ENCODE data around the gene IL2RA. TPM values are rescaled to one million over a fixed set of nuclear protein-coding genes. Genes with fewer than 3 reads are reported as not detected.

IL2RA gene
- polyA plus RNA-seq, 1 donor from 2014 or later: not detected

GRCh38 chr10:5983774-5984173 is 78.4 kb downstream of the IL2RA start:
- Histone ChIP-seq H3K9me3 (ENCODE audit: low read length) (no peaks in the 10 kb centered on the region), H3K79me2 (replicated peaks; ENCODE audit: insufficient read depth, low read length) (no peaks in the 10 kb centered on the region), H2AFZ (ENCODE audit: low read depth, low read length) (no peak overlapping the region), H3K27ac (ENCODE audit: low read length) (no peak overlapping the region), H3K9me2 (ENCODE audit: insufficient read depth, low read length) (no peaks in the 10 kb centered on the region), H3K27me3 (ENCODE audit: insufficient read depth, low read depth, low read length) (peaks cover 16% of the 10 kb centered on the region), H3K9ac (ENCODE audit: low read length) (no peak overlapping the region), H3F3A (ENCODE audit: insufficient read depth, low read length, poor library complexity, severe bottlenecking) (no peaks in the 10 kb centered on the region), H3K4me3 (ENCODE audit: low read length) (no peak overlapping the region), H3K4me2 (ENCODE audit: low read length) (no peak overlapping the region), H3K36me3 (ENCODE audit: insufficient read depth, low read length) (no peaks in the 10 kb centered on the region), H4K20me1 (ENCODE audit: insufficient read depth) (no peaks in the 10 kb centered on the region)
- TF ChIP-seq POLR2AphosphoS5 (IDR thresholded peaks at IDR 0.05): no peak
- no peak for TF ChIP-seq EP300 (conservative IDR thresholded peaks at IDR 0.05; ENCODE audit: poor library complexity, severe bottlenecking)
- no peak for TF ChIP-seq MXI1 (conservative IDR thresholded peaks at IDR 0.05; ENCODE audit: poor library complexity, severe bottlenecking)
- TF ChIP-seq EZH2 (IDR thresholded peaks at IDR 0.05; ENCODE audit: borderline replicate concordance, insufficient read depth, low read length, poor library complexity, severe bottlenecking): no peak
- TF ChIP-seq CTCF (IDR thresholded peaks at IDR 0.05; ENCODE audit: poor library complexity, severe bottlenecking): no peak
- TF ChIP-seq REST (IDR thresholded peaks at IDR 0.05; ENCODE audit: borderline replicate concordance): no peak

- Histone ChIP-seq H3K9me3 (ENCODE audit: low read length) (no peaks in the 10 kb centered on the region), H3K27me3 (ENCODE audit: insufficient read depth, low read depth, low read length) (peaks cover 38% of the 10 kb centered on the region)
Measured at GRCh38 chr10:5981529-5981928, 80.6 kb downstream of the IL2RA start.

More at GRCh38 chr10:5981529-5981928, 80.6 kb downstream of the IL2RA start:
- no peaks in the 10 kb centered on the region for H3K9me2 ChIP-seq (ENCODE audit: insufficient read depth, low read length)
- no peak overlapping the region for H3K9ac ChIP-seq (ENCODE audit: low read length)
- H4K20me1 ChIP-seq (ENCODE audit: insufficient read depth): no peaks in the 10 kb centered on the region
- no peak overlapping the region for H3K4me2 ChIP-seq (ENCODE audit: low read length)
- no peaks in the 10 kb centered on the region for H3F3A ChIP-seq (ENCODE audit: insufficient read depth, low read length, poor library complexity, severe bottlenecking)
- TF ChIP-seq MXI1 (conservative IDR thresholded peaks at IDR 0.05; ENCODE audit: poor library complexity, severe bottlenecking) (no peak), SMC3 (conservative IDR thresholded peaks at IDR 0.05; ENCODE audit: poor library complexity) (no peak), REST (IDR thresholded peaks at IDR 0.05; ENCODE audit: borderline replicate concordance) (no peak), RAD21 (conservative IDR thresholded peaks at IDR 0.05) (no peak), EP300 (conservative IDR thresholded peaks at IDR 0.05; ENCODE audit: poor library complexity, severe bottlenecking) (no peak), POLR2AphosphoS5 (IDR thresholded peaks at IDR 0.05) (no peak), TAF1 (IDR thresholded peaks at IDR 0.05; ENCODE audit: low read depth) (no peak), CTCF (IDR thresholded peaks at IDR 0.05; ENCODE audit: poor library complexity, severe bottlenecking) (no peak), EZH2 (IDR thresholded peaks at IDR 0.05; ENCODE audit: borderline replicate concordance, insufficient read depth, low read length, poor library complexity, severe bottlenecking) (no peak)
- no peaks in the 10 kb centered on the region for H3K79me2 ChIP-seq (replicated peaks; ENCODE audit: insufficient read depth, low read length)
- no peaks in the 10 kb centered on the region for H3K36me3 ChIP-seq (ENCODE audit: insufficient read depth, low read length)
- no peak overlapping the region for H3K4me3 ChIP-seq (ENCODE audit: low read length)
- H3K27ac ChIP-seq (ENCODE audit: low read length): no peak overlapping the region
- H2AFZ ChIP-seq (ENCODE audit: low read depth, low read length): no peak overlapping the region

All from neural cell (in vitro differentiated cells).